K562 (cell line): ENCODE results near the gene NPAS2. TPM values are rescaled to one million over a fixed set of nuclear protein-coding genes. Genes with fewer than 3 reads are reported as not detected.

Source experiments
- ATAC-seq: fragments of 200-7000 bp; cut with Tn5 transposase; 3 replicates; pipeline ENCODE4 v1.9.1; 2020; ENCODE audit warnings: moderate library complexity
- BruUV-seq: library from RNA; stranded (reverse); fragments of 400-500 nt; replicated peaks from 2 replicates; lab custom pipeline; 2021; lab: Mats Ljungman, UMichigan
- CTCF ChIA-PET: fragments of 300-600 bp; formaldehyde crosslinking; extraction: SDS; loops from one replicate; lab custom pipeline; 2021; ENCODE audit warnings: low intra/inter-chr PET ratio; lab: Yijun Ruan, JAX
- POLR2A ChIA-PET: fragments of 300-600, 350-650 bp; sonication (Branson Sonifier 250); formaldehyde crosslinking; extraction: SDS; loops from one replicate; lab custom pipeline; 2021; ENCODE audit warnings: antibody characterized with exemption, inconsistent platforms; lab: Yijun Ruan, JAX
- DNase-seq, 4 experiments: peaks; one replicate each; pipeline versions ENCODE4 v3.0.0 to v3.0.0-alpha.2; 2011 to 2018; ENCODE audit warnings: low spot score in 3 of 4, mixed read lengths in 3 of 4; ENCODE audit errors: extremely low read depth in 1 of 4
- FAIRE-seq: peaks from 2 replicates; lab custom pipeline; 2011; peaks lifted over from hg19 to GRCh38; lab: Jason Lieb, UNC
- H2AFZ ChIP-seq: 2 replicates; pipeline ENCODE4 v1.6.0; 2011; ENCODE audit warnings: low read depth, low read length, control low read depth, inconsistent platforms
- H3K27ac ChIP-seq: fragments of 200-600 bp; 3 replicates; pipeline ENCODE4 v1.8.0; 2011; ENCODE audit warnings: low read depth, mild to moderate bottlenecking, control low read depth, inconsistent platforms, low read length, moderate library complexity, mixed read lengths; ENCODE audit errors: extremely low read depth
- H3K27me3 ChIP-seq, 2 experiments: fragments of 300-600 bp in 1 of 2; 2 replicates in 1 of 2; 3 replicates in 1 of 2; pipeline versions ENCODE4 v1.6.0 to v1.8.0; 2011; ENCODE audit warnings: inconsistent platforms in 2 of 2, low read length in 2 of 2, mild to moderate bottlenecking in 1 of 2, mixed read lengths in 1 of 2, moderate library complexity in 1 of 2; ENCODE audit not compliant: control insufficient read depth in 2 of 2, insufficient read depth in 2 of 2
- H3K36me3 ChIP-seq: fragments of 300-600 bp; 3 replicates; pipeline ENCODE4 v1.8.0; 2011; ENCODE audit warnings: mild to moderate bottlenecking, low read length, inconsistent platforms; ENCODE audit not compliant: control insufficient read depth, insufficient read depth
- H3K4me1 ChIP-seq, 2 experiments: fragments of 200-600 bp in 1 of 2; replicated peaks in 1 of 2; 2 replicates in 1 of 2; 3 replicates in 1 of 2; pipeline versions ENCODE4 v1.5.1 to v1.8.0; 2011; ENCODE audit warnings: inconsistent platforms in 2 of 2, low read length in 2 of 2, mild to moderate bottlenecking in 1 of 2, mixed read lengths in 1 of 2, moderate library complexity in 1 of 2; ENCODE audit not compliant: control insufficient read depth in 2 of 2, insufficient read depth in 2 of 2
- H3K4me2 ChIP-seq: 2 replicates; pipeline ENCODE4 v1.6.1; 2011; ENCODE audit warnings: low read length, control low read depth, inconsistent platforms, mixed read lengths; ENCODE audit not compliant: insufficient read depth
- H3K4me3 ChIP-seq: fragments of 200-600 bp; sonication (generic), shearing (Covaris generic); 2 replicates; pipeline ENCODE4 v1.5.1; 2016; ENCODE audit warnings: control low read depth, inconsistent platforms
- H3K79me2 ChIP-seq: fragments of 200-600 bp; 3 replicates; pipeline ENCODE4 v1.8.0; 2011; ENCODE audit warnings: low read length, inconsistent platforms; ENCODE audit not compliant: control insufficient read depth, insufficient read depth
- H3K9ac ChIP-seq, 2 experiments: 2 replicates each; pipeline versions ENCODE4 v1.6.0 to v1.6.1; 2011; ENCODE audit warnings: low read depth in 2 of 2, low read length in 2 of 2, control low read depth in 1 of 2, inconsistent platforms in 1 of 2, mild to moderate bottlenecking in 1 of 2, mixed read lengths in 1 of 2; ENCODE audit not compliant: insufficient read depth in 1 of 2
- H3K9me1 ChIP-seq: one replicate; pipeline ENCODE4 v1.6.0; 2011; ENCODE audit warnings: inconsistent platforms, mild to moderate bottlenecking, low read length, moderate library complexity; ENCODE audit not compliant: control insufficient read depth, insufficient read depth
- H3K9me3 ChIP-seq: replicated peaks from 2 replicates; pipeline ENCODE4 v1.5.1; 2011; ENCODE audit warnings: low read depth, low read length, inconsistent platforms; ENCODE audit not compliant: control insufficient read depth, insufficient read depth
- H4K20me1 ChIP-seq: replicated peaks from 2 replicates; pipeline ENCODE4 v1.6.1; 2011; ENCODE audit warnings: low read length, inconsistent platforms, mixed read lengths; ENCODE audit not compliant: control insufficient read depth, insufficient read depth
- ATF7 ChIP-seq: fragments of 450-650 bp; IDR thresholded peaks from 2 replicates; pipeline ENCODE4 v1.7.1; 2014; ENCODE audit warnings: mild to moderate bottlenecking, moderate library complexity
- CBFB ChIP-seq: sonication (generic); formaldehyde crosslinking; IDR thresholded peaks from 2 replicates; pipeline ENCODE4 v1.4.0; 2020; ENCODE audit warnings: mild to moderate bottlenecking, missing genetic modification reagents
- ELF1 ChIP-seq: fragments of 200-800 bp; sonication (Bioruptor generic); IDR thresholded peaks from 2 replicates; pipeline ENCODE4 v1.6.1; 2016; ENCODE audit warnings: missing genetic modification characterization, missing compliant biosample characterization
- IRF2 ChIP-seq: sonication (generic); formaldehyde crosslinking; IDR thresholded peaks from 2 replicates; pipeline ENCODE4 v1.8.1; 2022; ENCODE audit warnings: mild to moderate bottlenecking, missing genetic modification reagents
- MXI1 ChIP-seq: IDR thresholded peaks from 2 replicates; pipeline ENCODE4 v1.6.1; 2011; ENCODE audit warnings: low read depth, mild to moderate bottlenecking, improper control_type of control experiment, low read length
- NR1H2 ChIP-seq: sonication (generic); formaldehyde crosslinking; IDR thresholded peaks from 2 replicates; pipeline ENCODE4 v1.4.0; 2020; ENCODE audit warnings: mild to moderate bottlenecking, missing genetic modification reagents
- TOE1 ChIP-seq, 2 experiments: fragments of 450-650 bp in 1 of 2; sonication (generic) in 1 of 2; formaldehyde crosslinking in 1 of 2; IDR thresholded peaks; 2 replicates each; pipeline versions ENCODE4 v1.7.1 to v1.8.0; 2016 to 2022; ENCODE audit warnings: borderline replicate concordance in 2 of 2, mild to moderate bottlenecking in 2 of 2, antibody characterized with exemption in 1 of 2, inconsistent platforms in 1 of 2, low read depth in 1 of 2, missing genetic modification reagents in 1 of 2, moderate library complexity in 1 of 2
- ZNF507 ChIP-seq: conservative IDR thresholded peaks from 2 replicates; pipeline ENCODE4 v1.6.1; 2017; ENCODE audit warnings: missing genetic modification characterization, missing compliant biosample characterization
- WGBS: fragments of 100-300 bp; shearing (Covaris generic); methylation state at CpG from one replicate; pipeline ENCODE4 v1.1.6; 2016; ENCODE audit warnings: low coverage, mixed read lengths; ENCODE audit not compliant: insufficient coverage; ENCODE audit errors: missing lambda C conversion rate; 5-methylcytosine and 5-hydroxymethylcytosine counted together
- in situ Hi-C: fragments of 300-500 bp; cut with MboI; formaldehyde crosslinking; loops from 4 replicates; pipeline ENCODE4 v1.15.0; 2018; ENCODE audit warnings: inconsistent platforms, mixed read lengths
- intact Hi-C: fragments of 100-400 bp; cut with micrococcal nuclease; formaldehyde crosslinking; loops from 2 replicates; pipeline ENCODE4 v1.14.2; 2022
- polyA plus RNA-seq, 8 experiments: library from polyadenylated mRNA; depleted of rRNA in 4 of 8; stranded (reverse) in 5 of 8; unstranded in 3 of 8; fragments of >200 nt; fragmentation: Nextera tagmentation in 2 of 8; fragmentation: Illumina TruSeq in 1 of 8; extraction: Ambion mirVana in 2 of 8; extraction: Trizol in 1 of 8; gene quantifications; 2 replicates each; pipeline versions ENCODE4 v1.2.1 to v1.2.3, GENCODE V29; 2011 to 2014; ENCODE audit warnings: inconsistent platforms in 1 of 8, missing spikeins in 1 of 8
- total RNA-seq, 7 experiments: library from RNA; depleted of rRNA in 6 of 7; stranded (reverse); fragments of >200 nt in 6 of 7; fragmentation: Illumina TruSeq in 2 of 7; extraction: Trizol in 2 of 7; gene quantifications; 2 replicates each; pipeline versions ENCODE4 v1.2.1 to v1.2.3, GENCODE V29; 2011 to 2021; ENCODE audit warnings: low replicate concordance in 1 of 7
- TF ChIP-seq, protein P1 (sequence below): fragments of 450-650 bp; IDR thresholded peaks from 2 replicates; pipeline ENCODE4 v1.6.1; 2017; ENCODE audit warnings: antibody characterized with exemption

Gene NPAS2
- total and polyA plus RNA-seq, 9 of the 15 experiments (the other 6 are each of a cell fraction or from before 2014, with no cell fraction given): 0.06 to 0.29 (median 0.07) TPM; not detected in 5

DNA sequence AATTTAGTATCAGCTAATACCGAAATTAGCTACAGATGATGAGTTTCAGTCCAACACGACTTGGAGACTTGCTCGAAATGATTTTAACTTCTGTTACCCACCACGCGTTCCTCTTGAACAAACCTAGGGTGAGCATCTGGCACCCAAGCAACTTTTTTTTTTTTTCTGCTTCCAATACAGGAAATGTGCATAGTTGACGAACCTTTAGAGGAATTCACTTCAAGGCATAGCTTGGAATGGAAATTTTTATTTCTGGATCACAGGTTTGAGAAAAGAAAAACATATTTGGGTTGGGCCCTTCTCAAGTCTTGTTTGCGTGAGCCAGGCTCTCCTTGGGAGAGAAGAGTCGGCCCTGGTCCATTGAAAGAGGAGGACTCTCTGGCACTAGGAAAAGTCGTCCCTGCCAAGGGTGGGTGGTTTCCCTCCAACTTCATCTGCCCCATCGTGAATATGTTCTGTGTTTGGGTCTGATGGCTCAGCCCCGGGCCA, 144.8 kb downstream of the NPAS2 start:
- ChIA-PET POLR2A (interaction anchor here (0.6 kb wide), 1 partner anchor 292 kb away, joined by 3 read pairs; no protein-coding TSS in a partner anchor), CTCF (no interaction called here)
- intact Hi-C loops: no loop called here

More for the DNA sequence above, 144.8 kb downstream of the NPAS2 start:
- Histone ChIP-seq H3K36me3 (no peaks in the 10 kb centered on the region), H2AFZ (no peak overlapping the region), H3K4me1 (peaks cover 0 to 3% of the 10 kb centered on the region in 2 experiments; a peak in 1 of 5 replicates), H3K79me2 (no peaks in the 10 kb centered on the region), H3K9ac (no peak overlapping the region), H3K4me3 (no peak overlapping the region), H3K9me1 (no peaks in the 10 kb centered on the region), H3K9me3 (no peaks in the 10 kb centered on the region), H3K27me3 (peaks cover 38 to 67% of the 10 kb centered on the region in 2 experiments), H3K4me2 (no peak overlapping the region), H4K20me1 (no peaks in the 10 kb centered on the region), H3K27ac (no peak overlapping the region)
- in situ Hi-C loops: no loop called here
- 11% methylated on average over 11 of the region's 11 CpGs for WGBS
- FAIRE-seq (no peak), DNase-seq (no peak), ATAC-seq (no peak)
- no peak for TF ChIP-seq ELF1 (tag)
- no peak for TF ChIP-seq NR1H2 (CRISPR knock-in tag)
- TF ChIP-seq TOE1 (IDR thresholded peaks at IDR 0.05; ENCODE audit: borderline replicate concordance): no peak
- TF ChIP-seq TOE1 (CRISPR knock-in tag; IDR thresholded peaks at IDR 0.05; ENCODE audit: borderline replicate concordance, low read depth): no peak
- TF ChIP-seq CBFB: no peak
- no peak for TF ChIP-seq ATF7
- TF ChIP-seq, protein P1, sequence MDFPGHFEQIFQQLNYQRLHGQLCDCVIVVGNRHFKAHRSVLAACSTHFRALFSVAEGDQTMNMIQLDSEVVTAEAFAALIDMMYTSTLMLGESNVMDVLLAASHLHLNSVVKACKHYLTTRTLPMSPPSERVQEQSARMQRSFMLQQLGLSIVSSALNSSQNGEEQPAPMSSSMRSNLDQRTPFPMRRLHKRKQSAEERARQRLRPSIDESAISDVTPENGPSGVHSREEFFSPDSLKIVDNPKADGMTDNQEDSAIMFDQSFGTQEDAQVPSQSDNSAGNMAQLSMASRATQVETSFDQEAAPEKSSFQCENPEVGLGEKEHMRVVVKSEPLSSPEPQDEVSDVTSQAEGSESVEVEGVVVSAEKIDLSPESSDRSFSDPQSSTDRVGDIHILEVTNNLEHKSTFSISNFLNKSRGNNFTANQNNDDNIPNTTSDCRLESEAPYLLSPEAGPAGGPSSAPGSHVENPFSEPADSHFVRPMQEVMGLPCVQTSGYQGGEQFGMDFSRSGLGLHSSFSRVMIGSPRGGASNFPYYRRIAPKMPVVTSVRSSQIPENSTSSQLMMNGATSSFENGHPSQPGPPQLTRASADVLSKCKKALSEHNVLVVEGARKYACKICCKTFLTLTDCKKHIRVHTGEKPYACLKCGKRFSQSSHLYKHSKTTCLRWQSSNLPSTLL: no peak
- TF ChIP-seq MXI1: no peak
- no peak for TF ChIP-seq IRF2
- no peak for TF ChIP-seq ZNF507 (tag)
- BruUV-seq: no TSS peak
